HG02938 (cell line): ENCODE measurements around the gene UBXN7.
"Not testable (repeated sequence)": the region's sequence is repeated elsewhere in the genome, so short reads cannot be mapped to it uniquely, and the experiment has no call there.

Experiments used
- ATAC-seq: cut with Tn5 transposase; IDR thresholded peaks from one replicate; pipeline ENCODE4 v1.9.1; 2021; ENCODE audit warnings: mild to moderate bottlenecking, moderate library complexity; ENCODE audit not compliant: unreplicated experiment

UBXN7 gene

DNA sequence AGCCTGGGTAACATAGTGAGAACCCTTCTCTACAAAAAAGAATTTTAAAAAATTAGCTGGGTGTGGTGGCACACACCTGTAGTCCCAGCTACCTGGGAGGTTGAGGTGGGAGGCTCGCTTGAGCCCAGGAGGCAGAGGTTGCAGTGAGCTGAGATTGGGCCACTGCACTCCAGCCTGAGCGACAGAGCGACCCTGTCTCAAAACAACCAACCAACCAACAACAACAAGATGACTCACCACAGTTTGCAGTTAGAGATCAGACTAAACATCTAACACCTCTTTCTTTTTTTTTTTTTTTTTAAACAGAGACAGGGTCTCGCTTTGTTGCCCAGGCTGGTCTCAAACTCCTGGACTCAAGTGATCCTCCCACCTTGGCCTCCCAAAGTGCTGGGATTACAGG, 73.7 kb downstream of the UBXN7 start:
- not testable (repeated sequence) for ATAC-seq

DNA sequence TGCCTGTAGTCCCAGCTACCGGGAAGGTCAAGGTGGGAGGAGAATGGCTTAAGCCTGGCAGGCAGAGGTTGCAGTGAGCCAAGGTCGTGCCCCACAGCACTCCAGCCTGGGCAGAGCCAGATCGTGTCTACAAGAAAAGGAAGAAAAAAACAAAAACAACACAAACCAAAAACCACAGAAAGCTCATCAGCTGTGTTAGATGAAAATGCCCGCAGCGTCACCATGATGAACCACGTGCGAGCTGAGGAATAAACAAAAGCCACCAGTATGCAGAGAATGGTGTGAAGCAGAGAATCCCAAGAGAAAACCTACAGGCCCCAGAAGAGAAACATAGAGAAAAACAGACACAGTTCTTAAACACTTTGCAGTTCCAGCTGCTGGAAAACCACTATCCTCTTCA, 74.3 kb downstream of the UBXN7 start:
- ATAC-seq: no peak

- ATAC-seq: no peak
Measured at GRCh38 chr3:196356556-196356955, 75.7 kb downstream of the UBXN7 start.

- no peak for ATAC-seq
Measured at GRCh38 chr3:196355668-196356067, 76.6 kb downstream of the UBXN7 start.

GRCh38 chr3:196354132-196354531, 78.1 kb downstream of the UBXN7 start:
- no peak for ATAC-seq

- no peak for ATAC-seq
Measured at GRCh38 chr3:196351541-196351940, 80.7 kb downstream of the UBXN7 start.

DNA sequence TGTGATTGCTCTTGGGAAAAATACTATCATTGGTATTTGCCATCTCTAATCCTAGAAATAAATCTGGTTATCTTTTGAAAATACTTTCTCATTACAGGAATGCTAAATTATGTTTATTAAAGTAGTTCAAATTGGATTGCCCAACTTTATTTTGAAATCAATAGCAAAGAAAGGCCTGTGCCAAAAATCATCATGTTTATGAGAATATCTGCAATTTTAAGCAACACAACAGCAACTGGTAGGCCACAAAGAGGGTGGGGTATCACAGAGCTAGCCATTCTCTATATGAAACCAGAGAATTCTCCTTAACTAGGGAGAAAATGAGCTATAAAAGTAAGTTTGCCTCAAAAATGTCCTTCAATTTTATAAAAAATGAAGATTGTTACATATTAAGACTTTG, 82.2 kb downstream of the UBXN7 start:
- no peak for ATAC-seq

GRCh38 chr3:196348698-196349097, 83.5 kb downstream of the UBXN7 start:
- no peak for ATAC-seq

DNA sequence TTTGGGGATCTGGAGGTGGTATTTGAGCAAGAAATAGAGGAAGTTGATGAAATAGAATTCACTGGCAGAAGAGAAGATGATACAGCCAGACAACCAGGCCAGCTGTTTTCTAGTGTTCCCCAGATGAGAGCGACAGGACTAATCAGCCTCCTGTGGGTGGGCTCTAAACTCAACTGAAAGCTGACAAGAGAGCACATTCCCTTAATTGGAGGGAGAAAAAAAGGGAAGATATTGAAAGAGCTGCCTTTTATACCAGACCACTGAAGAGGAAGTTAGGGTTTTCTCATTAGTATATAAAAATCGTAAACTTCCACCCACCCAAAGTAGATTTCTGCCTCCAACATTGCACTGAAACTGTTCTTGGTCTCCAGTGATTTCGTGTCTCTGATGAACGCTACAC, 87.6 kb downstream of the UBXN7 start:
- no peak for ATAC-seq

GRCh38 chr3:196343917-196344316, 88.3 kb downstream of the UBXN7 start:
- ATAC-seq: not testable (repeated sequence)

- ATAC-seq: no peak
Measured at GRCh38 chr3:196341137-196341536, 91.1 kb downstream of the UBXN7 start.

GRCh38 chr3:196340466-196340865, 91.8 kb downstream of the UBXN7 start:
- no peak for ATAC-seq

GRCh38 chr3:196339493-196340254, 92.6 kb downstream of the UBXN7 start:
- ATAC-seq: no peak

GRCh38 chr3:196339044-196339443, 93.2 kb downstream of the UBXN7 start:
- ATAC-seq: no peak

GRCh38 chr3:196336319-196337145, 95.7 kb downstream of the UBXN7 start:
- no peak for ATAC-seq

DNA sequence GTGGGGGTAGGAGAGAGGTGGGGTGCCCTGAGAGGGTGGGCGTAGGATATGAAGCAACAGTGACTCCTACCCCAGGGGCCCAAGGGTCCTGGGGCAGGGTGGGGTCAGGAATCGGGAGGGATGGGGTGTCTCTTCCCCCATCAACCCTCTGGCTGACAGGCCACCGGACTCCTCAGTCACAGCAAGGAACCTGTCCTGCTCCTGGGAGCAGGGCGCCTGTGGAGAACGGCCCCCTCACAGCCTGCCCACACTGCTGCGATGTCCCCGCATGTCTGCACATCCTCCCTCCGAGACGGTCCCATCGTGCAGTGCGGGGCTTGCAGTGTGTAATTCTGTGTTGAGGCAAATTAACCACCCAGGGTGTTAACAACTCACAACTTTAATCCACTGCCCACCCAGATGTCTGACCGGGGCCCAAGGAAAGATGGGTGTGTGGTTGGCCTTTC, 96.7 kb downstream of the UBXN7 start:
- no peak for ATAC-seq

DNA sequence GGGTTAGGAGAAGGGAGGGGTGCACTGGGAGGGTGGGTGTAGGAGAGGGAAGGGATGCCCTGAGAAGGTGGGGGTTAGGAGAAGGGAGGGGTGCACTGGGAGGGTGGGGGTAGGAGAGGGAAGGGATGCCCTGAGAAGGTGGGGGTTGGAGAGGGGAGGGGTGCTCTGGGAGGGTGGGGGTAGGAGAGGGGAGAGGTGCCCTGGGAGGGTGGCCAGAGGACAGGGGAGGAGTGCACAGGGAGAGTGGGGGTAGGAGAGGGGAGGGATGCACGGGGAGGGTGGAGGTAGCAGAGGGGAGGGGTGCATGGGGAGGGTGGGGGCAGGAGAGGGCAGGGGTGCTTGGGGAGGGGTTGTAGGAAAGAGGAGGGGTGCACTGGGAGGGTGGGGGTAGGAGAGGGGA, 97.2 kb downstream of the UBXN7 start:
- ATAC-seq: no peak

DNA sequence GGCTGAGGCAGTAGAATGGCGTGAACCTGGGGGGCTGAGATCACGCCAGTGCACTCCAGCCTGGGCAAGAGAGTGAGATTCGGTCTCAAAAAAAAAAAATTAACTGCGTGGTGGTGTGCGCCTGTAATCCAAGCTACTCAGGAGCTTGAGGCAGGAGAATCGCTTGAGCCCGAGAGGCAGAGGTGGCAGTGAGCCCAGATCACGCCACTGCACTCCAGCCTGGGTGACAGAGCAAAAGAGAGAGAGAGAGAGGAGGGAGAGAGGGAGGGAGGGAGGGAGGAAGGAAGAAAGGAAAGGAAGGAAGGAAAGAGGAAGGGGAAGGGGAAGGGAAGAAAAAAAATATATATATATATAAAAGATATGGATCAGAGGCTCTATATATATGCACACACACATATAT, 100.1 kb downstream of the UBXN7 start:
- no peak for ATAC-seq

DNA sequence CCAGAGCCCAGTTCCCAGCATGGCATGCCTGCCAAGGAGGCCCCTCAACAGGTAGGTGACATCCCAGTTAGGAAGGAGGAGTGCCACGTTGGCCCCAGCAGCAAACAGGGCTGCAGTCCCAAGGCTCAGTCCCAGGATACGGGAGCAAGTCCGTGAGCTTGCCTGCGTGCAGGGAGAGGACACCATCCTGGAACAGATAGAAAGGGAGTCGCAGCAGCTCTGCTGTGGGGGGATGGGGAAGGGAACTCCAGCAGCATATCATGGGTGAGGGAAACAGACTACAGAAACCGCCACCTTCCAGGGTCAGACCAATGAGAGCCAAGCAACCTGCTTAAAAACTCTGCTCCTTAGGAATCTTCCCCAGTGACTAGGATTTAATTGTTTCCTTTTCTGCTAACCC, 104.8 kb downstream of the UBXN7 start:
- ATAC-seq: no peak

GRCh38 chr3:196326936-196327335, 105.3 kb downstream of the UBXN7 start:
- ATAC-seq: no peak

DNA sequence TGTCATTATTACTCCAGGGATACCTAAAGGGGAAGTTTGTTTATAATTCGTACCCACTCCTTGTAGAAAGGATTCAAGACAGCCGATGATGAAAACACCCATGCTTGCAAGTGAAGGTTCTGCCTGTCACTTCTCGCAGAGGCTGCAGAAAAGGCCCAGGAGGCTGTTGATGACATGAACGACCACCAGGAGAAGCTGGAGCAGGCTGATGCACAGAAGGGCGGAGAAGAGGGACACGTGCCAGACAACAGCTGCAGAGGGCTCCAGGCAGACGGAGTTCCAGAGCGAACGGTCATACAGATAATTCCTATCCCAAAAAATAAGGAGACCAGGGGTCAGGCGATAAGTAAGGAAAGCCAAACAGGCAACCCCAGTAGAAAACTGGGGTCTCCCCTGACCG, 108.5 kb downstream of the UBXN7 start:
- ATAC-seq: no peak

- no peak for ATAC-seq
Measured at GRCh38 chr3:196323016-196323415, 109.2 kb downstream of the UBXN7 start.
